CD14-positive monocyte (primary cell): ENCODE results near the gene GLB1L3. TPM values are rescaled to one million over a fixed set of nuclear protein-coding genes. Genes with fewer than 3 reads are reported as not detected.

Experiments
- DNase-seq, 3 donors: peaks; one replicate each; pipeline ENCODE4 v3.0.0-alpha.2; 2011 to 2022
- H2AFZ ChIP-seq: 2 replicates; pipeline ENCODE4 v1.6.0; 2012; ENCODE audit warnings: mild to moderate bottlenecking, low read depth, low read length, inconsistent platforms; ENCODE audit not compliant: insufficient read depth, poor library complexity, severe bottlenecking
- H3K27ac ChIP-seq, 2 donors: 1 replicate in 1 of 2; 2 replicates in 1 of 2; pipeline ENCODE4 v1.5.1; 2012 to 2013; ENCODE audit warnings: low read length in 2 of 2, control low read depth in 1 of 2, inconsistent platforms in 1 of 2, low read depth in 1 of 2, mild to moderate bottlenecking in 1 of 2
- H3K27me3 ChIP-seq, 2 donors: one replicate each; pipeline versions ENCODE4 v1.6.0 to v1.6.1; 2011 to 2013; ENCODE audit warnings: low read length in 2 of 2; ENCODE audit not compliant: control insufficient read depth in 2 of 2, insufficient read depth in 2 of 2
- H3K36me3 ChIP-seq, 2 donors: replicated peaks in 1 of 2; 1 replicate in 1 of 2; 2 replicates in 1 of 2; pipeline versions ENCODE4 v1.5.1 to v1.6.1; 2012 to 2013; ENCODE audit warnings: low read length in 2 of 2, control low read depth in 1 of 2, inconsistent platforms in 1 of 2, mild to moderate bottlenecking in 1 of 2; ENCODE audit not compliant: insufficient read depth in 2 of 2, control insufficient read depth in 1 of 2
- H3K4me1 ChIP-seq, 2 donors: 1 replicate in 1 of 2; 2 replicates in 1 of 2; pipeline versions ENCODE4 v1.5.1 to v1.6.1; 2012 to 2013; ENCODE audit warnings: low read length in 2 of 2, control low read depth in 1 of 2, inconsistent platforms in 1 of 2, mild to moderate bottlenecking in 1 of 2, moderate library complexity in 1 of 2; ENCODE audit not compliant: insufficient read depth in 2 of 2, control insufficient read depth in 1 of 2
- H3K4me2 ChIP-seq: replicated peaks from 2 replicates; pipeline ENCODE3; 2012; ENCODE audit warnings: low read length, moderate library complexity, mild to moderate bottlenecking; ENCODE audit not compliant: poor library complexity, severe bottlenecking; ENCODE audit errors: extremely low read depth
- H3K4me3 ChIP-seq, 3 experiments: fragments of 200-600 bp in 1 of 3; sonication (generic) in 1 of 3; replicated peaks in 1 of 3; 1 replicate in 2 of 3; 2 replicates in 1 of 3; pipeline ENCODE4 v1.5.1; 2011 to 2013; ENCODE audit warnings: low read length in 3 of 3, mild to moderate bottlenecking in 3 of 3, control low read depth in 2 of 3, low read depth in 2 of 3, inconsistent platforms in 1 of 3, moderate library complexity in 1 of 3
- H3K79me2 ChIP-seq: 2 replicates; pipeline ENCODE4 v1.6.0; 2012; ENCODE audit warnings: mild to moderate bottlenecking, control low read depth, inconsistent platforms, low read length, moderate library complexity; ENCODE audit not compliant: insufficient read depth
- H3K9ac ChIP-seq: 2 replicates; pipeline ENCODE4 v1.6.0; 2017; ENCODE audit warnings: low read length, mild to moderate bottlenecking; ENCODE audit not compliant: insufficient read depth, poor library complexity, severe bottlenecking
- H3K9me3 ChIP-seq, 2 donors: replicated peaks in 1 of 2; 1 replicate in 1 of 2; 2 replicates in 1 of 2; pipeline versions ENCODE4 v1.5.1 to v1.6.1; 2012 to 2013; ENCODE audit warnings: low read length in 2 of 2, control low read depth in 1 of 2; ENCODE audit not compliant: control insufficient read depth in 1 of 2, insufficient read depth in 1 of 2
- H4K20me1 ChIP-seq: 2 replicates; pipeline ENCODE4 v1.6.0; 2012; ENCODE audit warnings: mild to moderate bottlenecking, low read length, control low read depth, moderate library complexity; ENCODE audit not compliant: insufficient read depth
- H3K27ac Mint-ChIP-seq, 7 donors: one replicate each; pipeline ENCODE4 v1.8.0; 2020; ENCODE audit warnings: mild to moderate bottlenecking in 7 of 7, mixed read lengths in 7 of 7, moderate library complexity in 6 of 7, inconsistent platforms in 2 of 7
- H3K27me3 Mint-ChIP-seq, 3 donors: one replicate each; pipeline ENCODE4 v1.8.0; 2021 to 2022; ENCODE audit warnings: low read depth in 3 of 3, mild to moderate bottlenecking in 3 of 3, mixed read lengths in 3 of 3, moderate library complexity in 3 of 3, inconsistent platforms in 1 of 3
- H3K36me3 Mint-ChIP-seq, 2 donors: one replicate each; pipeline ENCODE4 v1.8.0; 2020; ENCODE audit warnings: mixed read lengths in 2 of 2, inconsistent platforms in 1 of 2, mild to moderate bottlenecking in 1 of 2
- H3K4me1 Mint-ChIP-seq: one replicate; pipeline ENCODE4 v1.8.0; 2020; ENCODE audit warnings: mild to moderate bottlenecking, mixed read lengths
- H3K4me3 Mint-ChIP-seq, 2 donors: one replicate each; pipeline ENCODE4 v1.8.0; 2020; ENCODE audit warnings: mild to moderate bottlenecking in 2 of 2, mixed read lengths in 2 of 2, moderate library complexity in 1 of 2
- H3K9me3 Mint-ChIP-seq, 7 donors: one replicate each; pipeline ENCODE4 v1.8.0; 2020 to 2022; ENCODE audit warnings: mixed read lengths in 7 of 7, mild to moderate bottlenecking in 6 of 7, moderate library complexity in 6 of 7, inconsistent platforms in 2 of 7
- WGBS: methylation state at CpG from one replicate; pipeline ENCODE4 v1.1.5; 2013; ENCODE audit warnings: missing lambda C conversion rate; ENCODE audit not compliant: insufficient coverage; 5-methylcytosine and 5-hydroxymethylcytosine counted together
- intact Hi-C, 2 donors: fragments of 100-400 bp; cut with micrococcal nuclease; formaldehyde crosslinking; loops; one replicate each; pipeline versions ENCODE4 v1.15.0 to v1.15.1; 2023
- polyA plus RNA-seq, 3 donors: library from polyadenylated mRNA; depleted of rRNA in 1 of 3; unstranded in 2 of 3; stranded (reverse) in 1 of 3; fragments of 300-500 nt in 2 of 3; fragments of >200 nt in 1 of 3; fragmentation: Illumina TruSeq in 2 of 3; gene quantifications; 1 replicate in 2 of 3; 2 replicates in 1 of 3; pipeline ENCODE4 v1.2.3, GENCODE V29; 2012 to 2021
- TF ChIP-seq, protein P1 (sequence below): fragments of 200-600 bp; IDR thresholded peaks from one replicate; pipeline ENCODE4 v1.8.0; 2022; ENCODE audit warnings: antibody characterized with exemption, mild to moderate bottlenecking

Gene GLB1L3
- polyA plus RNA-seq, 3 donors, result not detected

GRCh38 chr11:134275188-134275533, 1.0 kb upstream of the GLB1L3 start:
- no peak overlapping the region for H3K27ac Mint-ChIP-seq

GRCh38 chr11:134276396-134277182, 410 bp downstream of the GLB1L3 start:
- Mint-ChIP-seq H3K4me1 (peaks cover 17% of the 10 kb centered on the region), H3K27me3 (peaks cover 77 to 97% (median 89%) of the 10 kb centered on the region in 3 donors), H3K9me3 (peaks cover 0 to 21% (median 16%) of the 10 kb centered on the region in 7 donors), H3K27ac (no peak overlapping the region), H3K4me3 (peak overlapping the region; percentile 73 to 87), H3K36me3 (peaks cover 3 to 4% of the 10 kb centered on the region in 2 donors)
- Histone ChIP-seq H2AFZ (peak overlapping the region; percentile 65), H3K9ac (no peak overlapping the region), H3K4me2 (peak overlapping the region; percentile 57), H3K27me3 (peaks cover 72 to 93% of the 10 kb centered on the region in 2 donors), H3K36me3 (no peaks in the 10 kb centered on the region), H3K4me3 (peak overlapping the region in 1 of 3 experiments; percentile 63), H3K4me1 (peaks cover 10 to 15% of the 10 kb centered on the region in 2 donors), H3K9me3 (peaks cover 3 to 30% of the 10 kb centered on the region in 2 donors), H3K27ac (no peak overlapping the region), H4K20me1 (no peaks in the 10 kb centered on the region), H3K79me2 (no peaks in the 10 kb centered on the region)
- intact Hi-C loops, result no loop called here
- no peak for DNase-seq
- TF ChIP-seq, protein P1, sequence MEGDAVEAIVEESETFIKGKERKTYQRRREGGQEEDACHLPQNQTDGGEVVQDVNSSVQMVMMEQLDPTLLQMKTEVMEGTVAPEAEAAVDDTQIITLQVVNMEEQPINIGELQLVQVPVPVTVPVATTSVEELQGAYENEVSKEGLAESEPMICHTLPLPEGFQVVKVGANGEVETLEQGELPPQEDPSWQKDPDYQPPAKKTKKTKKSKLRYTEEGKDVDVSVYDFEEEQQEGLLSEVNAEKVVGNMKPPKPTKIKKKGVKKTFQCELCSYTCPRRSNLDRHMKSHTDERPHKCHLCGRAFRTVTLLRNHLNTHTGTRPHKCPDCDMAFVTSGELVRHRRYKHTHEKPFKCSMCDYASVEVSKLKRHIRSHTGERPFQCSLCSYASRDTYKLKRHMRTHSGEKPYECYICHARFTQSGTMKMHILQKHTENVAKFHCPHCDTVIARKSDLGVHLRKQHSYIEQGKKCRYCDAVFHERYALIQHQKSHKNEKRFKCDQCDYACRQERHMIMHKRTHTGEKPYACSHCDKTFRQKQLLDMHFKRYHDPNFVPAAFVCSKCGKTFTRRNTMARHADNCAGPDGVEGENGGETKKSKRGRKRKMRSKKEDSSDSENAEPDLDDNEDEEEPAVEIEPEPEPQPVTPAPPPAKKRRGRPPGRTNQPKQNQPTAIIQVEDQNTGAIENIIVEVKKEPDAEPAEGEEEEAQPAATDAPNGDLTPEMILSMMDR, result no peak
- WGBS, result 2% methylated on average over 88 of the region's 88 CpGs

More at GRCh38 chr11:134275188-134275533, 1.0 kb upstream of the GLB1L3 start:
- TF ChIP-seq, protein P1, result no peak
- no CpG with 5 or more reads among the region's 5 CpGs for WGBS
- Mint-ChIP-seq H3K27me3 (peaks cover 87 to 98% (median 92%) of the 10 kb centered on the region in 3 donors), H3K9me3 (peaks cover 0 to 24% (median 16%) of the 10 kb centered on the region in 7 donors), H3K4me3 (peak overlapping the region; percentile 73 to 87), H3K36me3 (peaks cover 3 to 4% of the 10 kb centered on the region in 2 donors), H3K4me1 (peaks cover 20% of the 10 kb centered on the region)
- no peaks in the 10 kb centered on the region for H3K79me2 ChIP-seq
- H3K4me1 ChIP-seq, result peaks cover 10 to 15% of the 10 kb centered on the region in 2 donors
- peaks cover 3 to 30% of the 10 kb centered on the region in 2 donors for H3K9me3 ChIP-seq
- no peaks in the 10 kb centered on the region for H3K36me3 ChIP-seq
- no peak for DNase-seq
- H3K4me2 ChIP-seq, result no peak overlapping the region
- intact Hi-C loops, result no loop called here
- H3K9ac ChIP-seq, result no peak overlapping the region
- peaks cover 73 to 94% of the 10 kb centered on the region in 2 donors for H3K27me3 ChIP-seq
- H3K4me3 ChIP-seq, result no peak overlapping the region
- H4K20me1 ChIP-seq, result no peaks in the 10 kb centered on the region
- H3K27ac ChIP-seq, result no peak overlapping the region
- H2AFZ ChIP-seq, result no peak overlapping the region
